ENCODE results near the gene MAD2L1. TPM values are rescaled to one million over a fixed set of nuclear protein-coding genes. Genes with fewer than 3 reads are reported as not detected.

MAD2L1 gene
- total RNA-seq, 1 experiment from 2014 or later = 43.7 TPM

GRCh38 chr4:120080533-120080932 is 13.9 kb upstream of the MAD2L1 start:
- Histone ChIP-seq H3K27ac (ENCODE audit: low read length) (no peak overlapping the region), H3K36me3 (ENCODE audit: control insufficient read depth, insufficient read depth, low read length) (no peaks in the 10 kb centered on the region), H3K4me1 (ENCODE audit: control insufficient read depth, insufficient read depth, low read length) (no peaks in the 10 kb centered on the region), H3K4me3 (ENCODE audit: low read depth in 2 of 2, low read length in 2 of 2) (no peak overlapping the region), H3K27me3 (ENCODE audit: control insufficient read depth, insufficient read depth, low read length) (no peaks in the 10 kb centered on the region), H3K9me3 (ENCODE audit: control insufficient read depth, insufficient read depth, low read depth, low read length) (no peaks in the 10 kb centered on the region)
- ATAC-seq (no peak), DNase-seq (ENCODE audit: low read depth, low spot score) (no peak)
- ChIA-PET CTCF (no interaction called here), POLR2A (no interaction called here)
- intact Hi-C loops (cut with micrococcal nuclease; ENCODE audit: unreplicated experiment) (no loop called here), in situ Hi-C loops (cut with HindIII; ENCODE audit: low pct_unique_long_range_greater_than_20kb, low sequenced_read_pairs) (no loop called here)
- no TSS peak for BruUV-seq (replicated peaks)
- TF ChIP-seq TCF7L2 (IDR thresholded peaks at IDR 0.05; ENCODE audit: low read depth, low read length) (no peak), REST (IDR thresholded peaks at IDR 0.05; ENCODE audit: insufficient read depth in 1 of 2, low read depth in 2 of 2, low read length in 1 of 2) (no peak), CTCF (IDR thresholded peaks at IDR 0.05) (no peak), SIN3A (IDR thresholded peaks at IDR 0.05; ENCODE audit: borderline replicate concordance, insufficient read depth, low read depth, low read length) (no peak), POLR2AphosphoS5 (IDR thresholded peaks at IDR 0.05; ENCODE audit: low read depth, low read length) (no peak)

GRCh38 chr4:120079839-120080520 is 13.3 kb upstream of the MAD2L1 start:
- ChIA-PET POLR2A (no interaction called here), CTCF (no interaction called here)
- Histone ChIP-seq H3K36me3 (ENCODE audit: control insufficient read depth, insufficient read depth, low read length) (no peaks in the 10 kb centered on the region), H3K4me3 (ENCODE audit: low read depth in 2 of 2, low read length in 2 of 2) (no peak overlapping the region), H3K27me3 (ENCODE audit: control insufficient read depth, insufficient read depth, low read length) (no peaks in the 10 kb centered on the region), H3K27ac (ENCODE audit: low read length) (no peak overlapping the region), H3K9me3 (ENCODE audit: control insufficient read depth, insufficient read depth, low read depth, low read length) (no peaks in the 10 kb centered on the region), H3K4me1 (ENCODE audit: control insufficient read depth, insufficient read depth, low read length) (no peaks in the 10 kb centered on the region)
- no TSS peak for BruUV-seq (replicated peaks)
- intact Hi-C loops (cut with micrococcal nuclease; ENCODE audit: unreplicated experiment) = no loop called here
- in situ Hi-C loops (cut with HindIII; ENCODE audit: low pct_unique_long_range_greater_than_20kb, low sequenced_read_pairs) = no loop called here
- ATAC-seq (no peak), DNase-seq (ENCODE audit: low read depth, low spot score) (no peak)
- TF ChIP-seq POLR2AphosphoS5 (IDR thresholded peaks at IDR 0.05; ENCODE audit: low read depth, low read length) (no peak), CTCF (IDR thresholded peaks at IDR 0.05) (no peak)

All from Panc1 (cell line).